Endometrial microvascular endothelial cells (primary cell): ENCODE data around the gene CBFA2T3. TPM values are rescaled to one million over a fixed set of nuclear protein-coding genes. Genes with fewer than 3 reads are reported as not detected.
"Not testable (repeated sequence)": the region's sequence is repeated elsewhere in the genome, so short reads cannot be mapped to it uniquely, and the experiment has no call there.

Experiments used
- in situ Hi-C: cut with HindIII; loops from 2 replicates; pipeline ENCODE4 v1.10.0; 2017; ENCODE audit warnings: low sequenced_read_pairs, low pct_unique_long_range_greater_than_20kb; ENCODE audit errors: inconsistent ontology term
- total RNA-seq: library from RNA; depleted of rRNA; stranded (reverse); fragments of >200 nt; gene quantifications from one replicate; pipeline ENCODE4 v1.2.3, GENCODE V29; 2015; ENCODE audit errors: inconsistent ontology term

The CBFA2T3 gene
- total RNA-seq, 1 donor from 2014 or later: not detected

DNA sequence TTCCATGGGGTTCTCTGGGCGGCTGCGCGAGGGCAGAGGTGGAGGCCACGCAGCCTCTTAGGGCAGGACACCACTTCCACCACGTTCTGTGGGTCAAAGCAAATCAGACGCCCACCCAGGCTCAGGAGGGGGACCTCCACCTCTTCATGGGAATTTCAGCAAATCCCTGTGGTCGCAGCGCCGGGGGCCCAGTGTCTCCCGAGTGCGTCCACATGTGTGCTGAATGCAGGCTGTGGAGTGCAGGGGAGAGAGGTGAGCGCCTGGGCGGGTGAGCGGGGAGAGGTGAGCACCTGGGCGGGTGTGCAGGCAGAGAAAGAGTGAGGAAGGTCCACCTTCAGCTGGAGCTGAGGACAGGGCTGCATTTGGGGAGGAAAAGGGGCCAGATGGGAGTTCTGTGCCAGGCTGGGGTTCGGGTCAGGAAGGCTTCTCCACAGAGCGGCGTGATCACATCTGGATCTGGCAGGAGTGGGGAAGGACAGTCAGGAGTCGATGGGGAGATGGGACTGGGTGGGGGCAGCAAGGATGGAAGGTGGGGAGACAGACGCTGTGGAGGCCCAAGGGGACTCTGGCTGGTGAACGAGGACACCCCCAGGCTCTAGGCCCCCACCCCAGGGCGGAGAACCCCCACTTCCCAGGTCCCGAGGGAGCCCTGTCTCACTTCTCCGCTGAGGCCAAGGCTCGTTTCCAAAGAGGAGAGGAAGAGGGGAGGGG is 36.8 kb upstream of the CBFA2T3 start:
- in situ Hi-C loops: no loop called here

DNA sequence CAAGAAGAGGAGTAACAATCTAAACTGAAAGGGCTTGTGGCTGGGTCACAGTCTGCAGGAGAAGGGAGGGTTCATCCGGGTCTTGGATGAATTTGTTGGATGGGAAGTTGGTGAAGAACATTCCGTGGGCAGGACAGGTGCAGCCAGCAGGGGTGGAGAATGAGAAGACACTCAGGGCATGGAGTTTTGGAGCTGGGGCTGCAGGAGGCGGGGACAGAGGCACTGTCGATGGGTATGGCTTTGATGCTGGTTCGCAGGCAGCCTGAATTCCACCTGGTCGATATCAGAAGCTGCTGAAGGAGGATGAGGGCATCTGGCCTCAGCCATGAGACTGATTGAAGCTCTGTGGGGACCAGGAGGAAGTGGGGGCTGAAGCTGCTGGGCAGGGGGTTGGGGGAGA is 36.1 kb upstream of the CBFA2T3 start:
- in situ Hi-C loops: no loop called here

- in situ Hi-C loops: no loop called here
These were observed 35.6 kb upstream of the CBFA2T3 start for GRCh38 chr16:89012622-89012995.

GRCh38 chr16:89011909-89012621 is 35.1 kb upstream of the CBFA2T3 start:
- in situ Hi-C loops: no loop called here

GRCh38 chr16:89010210-89010925 is 33.4 kb upstream of the CBFA2T3 start:
- in situ Hi-C loops: no loop called here

DNA sequence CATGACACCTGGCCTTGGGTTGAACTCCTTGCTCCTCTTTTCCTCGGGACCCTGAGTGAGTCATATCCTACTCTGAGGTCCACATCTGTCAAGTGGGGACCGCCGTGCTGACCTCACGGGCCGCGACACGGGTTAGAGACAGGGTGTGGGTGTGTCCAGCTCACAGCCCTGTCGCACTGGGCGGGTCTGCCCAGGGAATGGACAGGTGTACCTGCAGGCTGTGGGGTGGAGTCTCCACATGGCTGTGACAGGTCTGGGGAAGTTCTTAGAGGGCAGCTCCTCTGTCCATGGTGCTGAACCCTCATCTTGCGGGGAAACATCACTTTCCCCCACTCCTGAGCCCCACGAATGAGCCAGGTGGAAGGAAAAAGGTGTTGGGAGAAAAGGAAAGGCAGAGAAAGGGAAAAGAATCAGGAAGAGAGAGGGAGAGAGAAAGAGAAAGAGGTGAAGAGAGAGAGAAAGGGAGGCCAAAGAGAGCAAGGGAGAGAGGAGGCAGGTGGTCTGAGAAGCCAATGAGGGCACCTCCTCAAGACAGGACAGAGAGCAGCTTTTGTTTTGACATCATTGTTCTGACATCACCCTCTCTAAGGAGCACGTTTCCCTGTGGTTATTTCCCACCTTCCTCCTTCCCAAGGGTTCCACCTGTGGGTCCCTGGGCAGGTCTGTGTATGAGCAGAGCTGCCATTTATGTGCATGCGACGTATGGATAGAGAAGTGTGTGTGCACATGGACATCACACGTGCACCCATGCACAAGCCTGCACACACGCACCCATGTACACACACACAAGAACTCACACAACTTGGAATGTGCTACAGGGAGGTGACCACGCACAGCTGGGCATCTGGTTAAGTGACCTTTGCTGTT is 32.6 kb upstream of the CBFA2T3 start:
- in situ Hi-C loops: no loop called here

DNA sequence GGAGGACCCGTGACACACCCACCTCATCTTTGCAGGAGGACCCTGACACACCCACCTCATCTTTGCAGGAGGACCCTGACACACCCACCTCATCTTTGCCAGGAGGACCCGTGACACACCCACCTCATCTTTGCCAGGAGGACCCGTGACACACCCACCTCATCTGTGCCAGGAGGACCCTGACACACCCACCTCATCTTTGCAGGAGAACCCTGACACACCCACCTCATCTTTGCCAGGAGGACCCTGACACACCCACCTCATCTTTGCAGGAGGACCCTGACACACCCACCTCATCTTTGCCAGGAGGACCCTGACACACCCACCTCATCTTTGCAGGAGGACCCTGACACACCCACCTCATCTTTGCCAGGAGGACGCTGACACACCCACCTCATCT is 31.8 kb upstream of the CBFA2T3 start:
- in situ Hi-C loops: not testable (repeated sequence)

- in situ Hi-C loops: no loop called here
These were observed 30.6 kb upstream of the CBFA2T3 start for GRCh38 chr16:89007371-89008249.

GRCh38 chr16:89006036-89006752 is 29.2 kb upstream of the CBFA2T3 start:
- in situ Hi-C loops: no loop called here

GRCh38 chr16:89005201-89006035 is 28.4 kb upstream of the CBFA2T3 start:
- in situ Hi-C loops: no loop called here

DNA sequence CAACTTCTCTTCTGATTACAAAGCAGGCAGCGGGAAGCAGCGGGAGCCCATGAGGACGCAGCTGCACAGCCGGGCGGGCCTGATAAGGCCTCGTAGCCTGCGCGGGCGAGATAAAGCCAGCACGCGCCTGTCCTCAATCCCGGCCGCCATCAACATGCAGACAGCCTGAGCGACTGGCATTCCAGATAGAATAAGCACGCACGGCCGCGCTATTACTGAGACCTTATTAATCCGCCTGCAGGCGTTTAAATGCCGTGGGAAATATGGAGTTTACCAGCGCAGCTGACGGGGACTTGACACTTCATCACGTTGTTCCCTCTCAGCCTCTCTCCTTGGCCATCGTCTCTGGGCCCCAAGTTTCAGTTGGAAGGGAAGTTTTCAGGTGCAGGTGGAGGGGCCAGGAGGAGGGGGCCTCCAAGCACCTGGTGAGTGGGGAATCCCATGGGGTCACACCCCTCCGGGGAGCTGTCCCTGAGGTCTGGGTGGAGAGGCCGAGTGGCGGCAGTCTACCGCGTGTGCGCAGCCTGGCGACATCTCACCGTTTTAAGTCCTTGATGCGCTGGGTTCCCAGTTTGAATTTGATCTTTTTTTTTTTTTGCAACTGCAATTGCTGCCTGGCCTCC is 27.3 kb upstream of the CBFA2T3 start:
- in situ Hi-C loops: no loop called here

DNA sequence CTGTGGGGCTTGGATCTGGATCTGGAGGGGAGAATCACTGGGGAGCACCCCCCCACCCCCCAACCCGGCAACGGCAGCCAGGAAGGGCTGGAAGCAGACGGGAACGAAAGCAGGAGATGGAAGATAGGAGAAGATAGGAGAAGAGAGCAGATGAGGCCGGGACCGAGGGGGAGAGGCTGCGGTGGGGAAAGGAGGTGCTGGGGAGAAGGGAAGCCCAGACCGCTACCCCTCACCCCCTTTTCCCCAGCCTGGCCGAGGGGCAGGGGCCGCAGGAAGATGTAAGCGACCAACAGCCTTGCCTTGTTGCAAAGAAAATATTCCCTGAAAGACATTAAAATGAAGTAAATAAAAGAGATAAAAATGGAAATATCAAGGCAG is 26.8 kb upstream of the CBFA2T3 start:
- in situ Hi-C loops: no loop called here

DNA sequence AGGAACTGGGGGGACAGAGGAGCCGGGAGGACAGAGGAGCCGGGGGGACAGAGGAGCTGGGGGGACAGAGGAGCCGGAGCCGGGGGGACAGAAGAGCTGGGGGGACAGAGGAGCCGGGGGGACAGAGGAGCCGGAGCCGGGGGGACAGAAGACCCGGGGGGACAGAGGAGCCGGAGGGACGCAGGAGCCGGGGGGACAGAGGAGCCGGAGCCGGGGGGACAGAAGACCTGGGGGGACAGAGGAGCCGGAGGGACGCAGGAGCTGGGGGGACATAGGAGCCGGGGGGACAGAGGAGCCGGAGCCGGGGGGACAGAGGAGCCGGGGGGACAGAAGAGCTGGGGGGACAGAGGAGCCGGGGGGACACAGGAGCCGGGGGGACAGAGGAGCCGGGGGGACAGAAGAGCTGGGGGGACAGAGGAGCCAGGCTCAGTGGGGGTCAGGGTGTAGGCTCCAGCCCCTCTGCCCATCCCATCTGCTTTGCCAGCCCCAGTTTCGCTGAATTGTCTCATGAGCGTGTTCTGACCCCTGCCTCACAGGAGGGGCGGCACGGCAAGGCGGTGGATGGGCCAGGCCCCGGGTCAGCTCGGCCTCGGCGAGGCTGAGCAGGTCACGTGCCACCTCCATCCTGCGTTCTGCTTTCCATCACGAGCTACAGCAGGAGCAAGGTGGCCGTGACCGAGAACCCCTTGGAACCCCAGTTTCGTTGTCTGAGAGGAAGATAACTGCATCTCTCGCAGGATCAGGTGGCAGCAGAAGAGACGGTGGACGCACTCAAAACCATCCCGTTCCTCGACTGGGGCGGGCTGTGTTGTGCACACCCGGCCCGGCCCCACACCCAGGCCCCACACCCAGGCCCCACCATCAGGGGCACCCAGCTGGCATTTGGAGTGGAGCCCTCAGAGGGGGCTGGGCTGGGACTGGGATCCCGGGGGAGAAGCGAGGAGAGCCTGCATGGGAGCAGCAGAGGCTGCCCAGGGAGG is 26.1 kb upstream of the CBFA2T3 start:
- in situ Hi-C loops: no loop called here

DNA sequence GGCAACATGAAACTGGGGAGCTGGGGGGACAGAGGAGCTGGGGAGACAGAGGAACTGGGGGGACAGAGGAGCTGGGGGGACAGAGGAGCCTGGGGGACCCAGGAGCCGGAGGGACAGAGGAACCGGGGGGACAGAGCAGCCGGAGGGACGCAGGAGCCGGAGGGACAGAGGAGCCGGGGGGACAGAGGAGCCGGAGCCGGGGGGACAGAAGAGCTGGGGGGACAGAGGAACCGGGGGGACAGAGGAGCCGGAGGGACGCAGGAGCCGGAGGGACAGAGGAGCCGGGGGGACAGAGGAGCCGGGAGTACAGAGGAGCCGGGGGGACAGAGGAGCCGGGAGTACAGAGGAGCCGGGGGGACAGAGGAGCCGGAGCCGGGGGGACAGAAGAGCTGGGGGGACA is 25.1 kb upstream of the CBFA2T3 start:
- in situ Hi-C loops: not testable (repeated sequence)
